NCI-H774 (cell line): ENCODE measurements around the gene AUH.
A peak's percentile ranks its signal among the peaks of the same experiment; 100 is the strongest.
"Not testable (repeated sequence)": the region's sequence is repeated elsewhere in the genome, so short reads cannot be mapped to it uniquely, and the experiment has no call there.

Source experiments
- DNase-seq: peaks from one replicate; lab custom pipeline; 2025; lab: John Stamatoyannopoulos, UW

AUH gene

GRCh38 chr9:91207729-91208418 is 153.8 kb downstream of the AUH start:
- DNase-seq, result peak; percentile 10

DNA sequence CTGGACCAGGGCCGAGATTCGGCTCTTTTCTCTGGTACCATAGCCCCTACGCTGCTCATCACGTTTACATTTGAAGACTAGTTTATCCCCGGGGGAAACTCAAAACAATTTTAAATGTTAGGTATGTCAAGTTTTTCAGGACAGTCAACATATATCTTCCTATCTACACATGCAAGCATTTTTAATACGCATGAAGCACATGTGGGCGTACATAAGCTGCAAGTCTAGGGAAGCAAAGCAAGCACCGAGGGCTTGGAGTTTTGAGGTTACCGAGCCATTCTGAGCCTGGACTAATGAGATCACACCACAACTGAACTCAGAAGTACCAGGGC is 154.4 kb downstream of the AUH start:
- no peak for DNase-seq

DNA sequence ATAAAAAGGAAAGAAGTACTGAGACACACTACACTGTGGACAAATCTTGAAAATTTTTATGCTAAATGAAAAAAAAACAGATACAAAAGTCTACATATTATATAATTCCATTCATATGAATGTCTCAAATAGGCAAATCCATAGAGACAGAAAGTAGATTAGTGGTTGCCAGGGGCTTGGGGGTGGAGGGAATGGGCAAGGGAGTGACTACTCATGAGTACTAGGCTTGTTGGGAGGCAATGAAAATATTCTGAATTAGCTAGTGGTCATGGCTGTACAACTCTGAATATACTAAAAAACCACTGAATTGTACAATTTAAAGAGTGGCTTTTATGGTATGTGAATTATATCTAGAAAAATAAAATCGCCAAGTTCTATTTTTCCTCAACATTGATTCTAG is 154.9 kb downstream of the AUH start:
- no peak for DNase-seq

DNA sequence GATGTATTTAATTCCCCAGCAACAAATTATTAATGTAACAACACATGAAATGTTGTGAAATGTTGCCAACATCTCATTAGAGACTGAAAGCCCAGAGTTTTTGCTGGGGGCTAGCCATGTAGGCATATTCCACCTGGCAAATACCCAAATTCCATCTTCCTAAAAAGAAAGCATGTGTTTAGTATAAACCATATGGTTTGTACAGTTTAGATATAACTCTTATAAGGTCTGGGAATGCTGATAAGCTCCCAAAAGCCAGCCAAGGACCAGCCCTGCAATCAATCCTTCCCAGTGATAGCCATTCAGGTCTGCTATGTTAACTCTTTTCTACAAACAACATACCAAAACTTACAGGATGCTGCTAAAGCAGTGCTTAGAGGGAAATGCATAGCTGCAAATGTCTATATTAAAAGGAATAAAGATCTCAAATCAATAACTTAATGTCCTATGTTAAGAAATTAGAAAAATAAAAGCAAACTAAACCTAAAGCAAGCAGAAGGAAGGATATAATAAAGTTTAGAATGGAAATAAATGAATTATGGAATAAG is 158.9 kb downstream of the AUH start:
- no peak for DNase-seq

- DNase-seq, result no peak
Measured at GRCh38 chr9:91200692-91201336, 160.9 kb downstream of the AUH start.

DNA sequence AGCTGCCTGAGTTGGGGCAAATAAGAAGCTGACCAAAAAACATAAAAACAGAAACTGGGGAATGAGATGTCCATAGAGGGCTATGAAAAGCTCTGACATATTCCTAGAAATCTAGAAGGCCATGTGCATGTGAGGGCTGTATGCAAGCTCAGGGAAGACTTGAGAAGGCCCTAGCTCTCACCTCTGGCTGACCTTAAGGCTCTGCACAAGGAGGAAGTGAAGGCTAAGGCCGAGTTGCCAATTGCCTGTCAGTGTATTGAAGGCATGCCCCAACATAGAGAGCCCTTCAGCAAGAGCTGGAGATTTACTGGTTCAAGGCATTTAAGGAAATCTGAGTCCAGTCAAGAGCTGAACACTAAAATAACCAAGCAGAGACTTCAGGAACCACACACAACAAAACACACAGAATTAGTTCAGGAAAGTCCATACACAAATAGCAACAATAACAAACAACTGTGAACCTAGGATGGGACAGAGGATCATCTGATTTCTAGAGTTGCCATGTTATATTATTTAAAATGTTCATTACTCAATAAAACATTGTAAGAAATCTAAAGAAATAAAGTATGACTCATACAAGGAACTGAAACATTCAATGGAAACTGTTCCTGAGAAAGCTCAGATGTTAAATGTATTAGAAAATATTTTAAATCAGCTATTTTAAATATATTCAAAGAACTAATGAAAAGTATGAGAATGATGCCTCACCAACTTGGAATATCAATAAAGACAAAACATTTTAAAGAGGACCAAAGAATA is 161.8 kb downstream of the AUH start:
- DNase-seq, result no peak

GRCh38 chr9:91198881-91199280 is 162.8 kb downstream of the AUH start:
- not testable (repeated sequence) for DNase-seq

GRCh38 chr9:91198405-91198804 is 163.3 kb downstream of the AUH start:
- DNase-seq, result no peak

DNA sequence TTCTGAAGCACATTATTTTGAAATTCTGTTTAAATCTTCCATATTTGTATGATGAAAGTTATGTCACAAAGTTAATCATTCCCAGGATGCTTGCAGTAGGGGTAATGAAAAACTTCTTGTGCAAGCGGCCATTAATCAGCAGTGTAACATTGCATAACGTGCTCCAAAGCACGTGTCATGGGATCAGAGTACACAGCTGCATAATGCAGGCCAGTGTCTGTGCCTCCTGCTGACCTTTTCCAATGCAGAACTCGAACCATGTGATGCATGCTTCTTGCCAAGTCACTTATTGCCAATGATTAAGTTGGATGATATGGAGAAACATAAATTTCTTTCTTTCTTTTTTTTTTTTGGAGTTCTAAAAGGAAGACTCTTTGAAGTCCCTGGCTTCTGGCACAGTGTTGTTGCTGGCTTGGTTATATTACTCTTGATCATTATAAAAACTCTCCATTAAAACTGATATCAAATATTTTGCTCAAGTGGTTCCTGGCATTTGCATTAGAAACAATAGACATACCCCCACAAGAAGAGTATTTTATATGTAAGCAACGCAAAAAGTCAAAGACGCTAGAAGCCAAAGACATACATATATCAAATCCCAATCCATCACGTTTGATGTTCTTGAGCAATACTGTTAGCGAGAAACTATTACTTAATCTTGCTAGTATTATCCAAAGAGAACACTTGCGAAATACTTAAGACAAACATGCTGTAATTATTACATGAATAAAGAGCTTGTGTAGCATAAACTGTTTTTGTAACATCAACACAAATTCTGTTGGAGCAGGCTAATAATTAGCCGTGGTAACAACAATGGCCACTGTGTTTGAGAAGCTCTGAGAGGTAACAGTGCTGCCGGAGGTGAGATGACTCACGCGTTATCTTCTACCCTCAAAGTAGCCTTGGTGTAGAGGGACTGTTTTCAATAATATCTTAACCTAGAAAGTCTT is 164.2 kb downstream of the AUH start:
- DNase-seq, result peak; percentile 83

GRCh38 chr9:91196103-91196950 is 165.4 kb downstream of the AUH start:
- DNase-seq, result no peak

- no peak for DNase-seq
Measured at GRCh38 chr9:91195372-91196012, 166.2 kb downstream of the AUH start.

DNA sequence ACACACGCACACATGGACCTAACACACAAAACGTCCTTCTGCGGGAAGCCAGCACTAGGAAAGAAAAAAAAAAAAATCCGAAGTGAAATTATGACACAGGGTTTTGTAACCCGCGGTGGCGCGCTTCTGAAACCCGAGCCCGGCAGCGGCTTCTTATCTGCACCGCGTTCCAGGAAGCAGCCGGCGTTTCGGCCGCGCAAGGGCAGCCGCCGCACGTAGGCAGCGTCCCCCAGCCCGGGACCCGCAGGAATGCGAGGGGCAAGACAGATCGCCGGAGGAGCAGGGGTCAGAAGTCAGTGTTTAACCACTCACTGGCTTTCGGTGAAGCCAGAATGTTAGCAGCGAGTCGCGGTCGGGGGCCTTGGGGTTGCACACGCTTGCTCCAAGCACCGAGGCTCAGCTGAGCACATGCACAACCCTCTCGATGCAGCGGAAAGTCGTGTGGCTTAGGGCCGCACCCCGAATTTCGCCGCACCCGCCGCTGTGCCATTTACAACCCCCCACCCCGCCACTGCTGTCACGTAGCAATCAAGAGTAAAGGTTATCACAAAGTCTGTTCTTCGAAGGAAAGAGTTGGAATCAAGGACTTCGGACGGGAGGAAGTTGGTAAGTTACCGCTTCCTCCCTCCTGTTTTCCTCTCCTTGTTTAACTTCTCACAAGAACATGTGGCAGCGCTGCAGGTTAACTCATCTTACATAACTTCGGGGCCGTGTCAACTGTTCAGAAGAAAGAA is 167.9 kb downstream of the AUH start:
- peak; percentile 19 for DNase-seq

- DNase-seq, result peak; percentile 49
Measured at GRCh38 chr9:91193087-91193657, 168.5 kb downstream of the AUH start.

DNA sequence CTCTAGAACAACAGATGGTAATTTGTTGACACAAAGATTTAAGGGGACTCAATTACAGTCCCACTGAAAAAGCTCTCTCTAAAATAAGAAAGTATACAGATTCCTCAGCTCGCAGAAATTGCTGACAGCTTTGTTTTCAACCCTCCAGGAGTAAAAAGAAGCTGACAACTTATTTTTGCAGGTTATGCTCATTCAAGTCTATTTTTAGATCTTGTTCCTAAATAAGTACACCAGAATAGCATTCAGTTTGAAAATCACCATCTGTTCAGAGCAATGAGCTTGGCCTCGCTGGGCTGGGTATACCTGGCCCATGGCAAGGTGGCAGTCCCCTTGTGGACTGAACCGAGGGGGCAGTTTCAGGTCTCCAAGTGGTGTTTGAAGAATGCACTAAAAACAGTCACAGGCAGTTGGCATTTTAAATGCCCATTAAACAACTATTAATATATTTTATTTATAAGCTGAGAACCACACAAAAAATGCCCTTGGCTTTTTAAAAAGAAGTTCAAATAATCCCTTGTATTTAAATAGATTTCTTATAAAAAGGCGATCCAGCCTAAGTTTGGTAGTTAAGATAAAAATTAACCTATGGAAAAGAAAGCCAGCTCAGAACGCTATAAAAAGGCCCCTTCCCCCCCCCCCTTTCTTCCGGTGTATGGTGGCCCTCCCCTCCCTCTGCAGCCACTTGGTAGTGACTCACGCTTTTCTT is 169.2 kb downstream of the AUH start:
- peak; percentile 5 for DNase-seq

DNA sequence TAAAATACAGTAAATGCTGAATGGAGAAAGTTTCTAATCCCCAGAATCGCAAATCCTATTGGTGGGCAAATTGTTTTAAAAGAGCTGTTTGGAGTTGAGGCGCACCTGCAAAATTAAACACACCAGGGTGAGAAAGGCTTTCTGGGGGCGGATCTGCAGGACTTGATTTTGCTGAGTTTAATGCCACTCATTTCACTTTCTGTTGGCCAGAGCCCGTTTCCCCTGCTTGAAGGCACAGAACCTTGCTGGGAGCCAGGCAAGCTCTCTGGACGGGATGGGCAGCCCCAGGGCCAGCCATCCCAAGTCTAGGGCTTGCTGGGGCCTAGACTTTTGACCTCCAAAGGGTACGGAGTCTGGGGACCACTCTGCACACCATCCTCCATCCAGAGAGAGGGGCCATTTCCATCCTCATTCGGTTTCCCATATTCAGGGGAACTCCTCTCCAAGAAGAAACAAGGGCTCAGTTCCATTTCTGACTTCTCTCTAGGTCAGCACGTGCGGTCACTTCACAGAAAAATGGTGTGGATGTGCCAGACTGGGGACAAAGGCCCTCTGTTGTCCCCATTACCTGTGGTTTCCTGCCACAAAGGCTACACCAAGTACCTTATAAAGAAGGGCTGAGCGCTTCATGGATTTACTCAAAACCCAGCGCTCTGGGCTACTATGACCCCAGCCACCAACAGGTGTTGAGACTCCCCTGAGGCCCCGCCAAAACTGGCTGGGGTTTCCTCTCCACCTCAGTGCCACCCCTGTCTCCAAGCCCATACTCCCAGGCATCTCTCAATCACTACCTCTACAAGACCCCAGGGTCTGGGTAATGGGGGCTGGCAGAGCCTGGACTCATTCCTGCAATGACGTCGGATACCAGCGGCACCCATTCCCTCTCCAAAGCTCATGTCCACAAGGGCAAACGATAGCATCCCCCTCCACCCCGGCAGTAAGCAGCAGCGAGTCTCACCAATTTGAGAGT is 170.0 kb downstream of the AUH start:
- no peak for DNase-seq

DNA sequence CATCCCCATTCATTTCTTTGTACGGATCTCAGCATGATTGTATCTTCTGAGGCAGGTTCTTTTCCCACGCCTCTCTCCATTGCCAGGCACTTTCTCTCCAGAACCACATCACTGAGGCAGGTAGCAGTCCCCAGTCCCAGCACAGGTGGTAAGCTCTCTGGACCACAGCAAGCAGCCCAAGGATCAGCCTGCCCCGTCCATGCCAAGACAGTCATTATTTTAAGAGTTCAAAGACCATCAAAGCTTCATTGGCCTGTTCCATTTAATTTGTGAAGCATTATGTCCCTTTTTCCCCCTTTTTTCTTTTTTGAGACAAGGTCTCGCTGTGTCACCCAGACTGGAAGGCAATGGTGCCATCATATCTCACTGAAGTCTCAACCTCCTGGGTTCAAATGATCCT is 171.7 kb downstream of the AUH start:
- no peak for DNase-seq
